Activated T-cell treated with anti-CD3 and anti-CD28 coated beads for 48 hours (primary cell): ENCODE measurements around the gene NUP85.
"Not testable (repeated sequence)": the region's sequence is repeated elsewhere in the genome, so short reads cannot be mapped to it uniquely, and the experiment has no call there.

Experiments used
- DNase-seq: peaks from one replicate; pipeline ENCODE4 v3.0.0-alpha.2; 2020; ENCODE audit warnings: low read depth

NUP85 gene

GRCh38 chr17:75241996-75242460, 36.5 kb downstream of the NUP85 start:
- DNase-seq, result no peak

GRCh38 chr17:75242461-75243042, 37.1 kb downstream of the NUP85 start:
- no peak for DNase-seq

- no peak for DNase-seq
Measured at GRCh38 chr17:75244133-75244866, 38.8 kb downstream of the NUP85 start.

DNA sequence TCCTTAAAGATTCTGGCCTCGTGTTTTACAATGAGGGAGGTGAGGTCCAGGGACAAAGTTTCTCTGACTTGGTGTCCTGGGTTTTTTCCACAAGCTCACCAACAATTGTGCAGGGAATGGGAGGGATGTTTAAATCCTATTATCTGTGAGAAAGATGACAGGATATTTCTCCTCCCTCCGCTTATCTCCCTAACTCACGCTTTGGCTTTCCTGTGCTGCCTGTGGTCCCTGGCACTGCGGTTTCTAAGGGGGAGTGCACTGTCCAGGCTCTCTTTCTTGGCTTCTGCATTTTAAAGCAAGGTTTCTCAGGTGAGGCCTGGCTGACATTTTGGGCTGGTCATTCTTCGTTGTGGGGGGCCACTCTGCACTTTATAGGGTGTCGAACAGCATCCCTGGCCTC, 39.5 kb downstream of the NUP85 start:
- no peak for DNase-seq

DNA sequence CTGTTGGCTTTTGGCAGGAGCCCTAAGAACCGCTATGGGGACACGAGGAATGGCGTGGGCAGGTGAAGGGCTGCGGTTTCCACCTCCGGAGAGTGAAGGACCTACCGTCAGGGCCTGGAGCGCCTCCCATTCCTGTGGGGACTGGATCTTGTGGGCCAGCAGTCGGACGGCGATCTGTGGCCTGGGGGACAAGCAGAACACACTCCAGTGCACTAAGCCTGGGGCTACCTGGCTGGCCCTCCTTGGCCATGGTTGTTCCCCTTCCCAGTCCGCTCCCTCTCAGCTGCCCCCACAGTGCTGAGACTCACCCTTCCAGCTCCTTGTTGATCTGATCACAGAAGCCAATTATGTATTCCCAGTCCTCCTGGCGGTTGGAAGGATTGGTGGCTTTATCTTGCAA, 40.9 kb downstream of the NUP85 start:
- DNase-seq, result no peak

DNA sequence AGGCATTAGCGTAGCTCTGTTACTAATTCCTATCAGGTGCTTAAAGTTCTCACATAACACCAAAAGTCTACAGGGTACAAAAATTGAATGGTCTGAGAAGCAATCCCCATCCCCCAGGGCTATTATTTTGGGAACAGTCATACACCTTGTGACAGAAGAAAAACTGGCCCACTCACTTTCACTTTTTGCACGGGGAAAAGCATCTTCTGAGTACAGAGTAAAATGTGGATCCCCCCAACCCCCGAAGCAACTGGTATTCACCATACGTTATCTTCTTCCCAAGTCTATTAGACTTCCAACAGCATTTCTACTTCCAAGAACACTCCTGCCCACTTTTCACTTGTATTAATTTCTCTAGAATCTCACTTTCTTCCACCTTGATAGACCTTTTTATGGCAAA, 44.1 kb downstream of the NUP85 start:
- no peak for DNase-seq

DNA sequence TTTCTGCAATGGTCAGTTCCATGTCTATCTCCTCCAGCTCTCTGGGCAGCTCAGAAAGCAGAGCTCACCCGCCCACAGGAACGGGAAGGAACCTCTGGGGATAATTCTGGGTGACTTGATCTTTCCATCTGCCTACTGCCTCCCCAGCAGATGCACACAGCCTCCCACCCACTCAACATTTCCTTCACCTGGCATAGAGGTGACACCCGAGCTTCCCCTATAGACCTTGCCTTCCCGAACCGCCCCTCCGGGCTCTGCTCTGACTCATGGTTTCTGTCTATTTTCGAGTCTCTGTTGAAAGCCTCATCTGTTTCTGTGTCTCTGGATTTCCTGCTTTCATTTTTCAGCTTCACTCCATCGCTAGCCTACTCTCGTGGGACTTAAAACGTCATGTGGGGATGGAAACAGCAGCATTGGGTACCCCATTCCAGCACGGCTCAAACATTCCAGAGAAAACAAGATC, 44.6 kb downstream of the NUP85 start:
- DNase-seq, result peak; percentile 68

DNA sequence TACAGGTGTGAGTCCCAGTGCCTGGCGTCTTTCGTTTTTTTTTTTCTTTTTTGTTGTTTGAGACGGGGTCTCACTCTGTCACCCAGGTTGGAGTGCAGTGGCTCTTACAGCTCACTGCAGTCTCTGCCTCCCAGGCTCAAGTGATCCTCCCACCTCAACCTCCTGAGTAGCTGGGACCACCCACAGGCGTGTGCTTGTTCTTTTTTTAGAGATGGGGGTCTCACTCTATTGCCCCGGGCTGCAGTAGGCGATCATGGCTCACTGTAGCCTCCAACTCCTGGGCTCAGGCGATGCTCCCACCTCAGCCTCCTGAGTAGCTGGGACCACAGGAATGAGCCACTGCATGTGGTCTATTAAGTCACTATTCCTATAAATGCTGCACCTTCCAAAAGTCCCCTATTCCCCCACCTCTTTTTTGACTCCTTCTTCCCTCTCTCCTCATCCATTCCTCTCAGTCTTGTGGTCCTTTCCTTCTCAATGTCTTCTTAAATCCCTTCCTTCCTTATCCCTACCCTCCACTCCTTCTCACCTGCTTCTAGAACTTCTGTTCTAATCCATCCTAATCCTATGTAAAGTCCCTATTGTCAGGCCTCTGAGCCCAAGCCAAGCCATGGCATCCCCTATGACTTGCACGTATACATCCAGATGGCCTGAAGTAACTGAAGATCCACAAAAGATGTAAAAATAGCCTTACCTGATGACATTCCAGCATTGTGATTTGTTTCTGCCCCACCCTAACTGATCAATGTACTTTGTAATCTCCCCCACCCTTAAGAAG, 46.7 kb downstream of the NUP85 start:
- no peak for DNase-seq

GRCh38 chr17:75255954-75256698, 50.6 kb downstream of the NUP85 start:
- DNase-seq, result not testable (repeated sequence)

DNA sequence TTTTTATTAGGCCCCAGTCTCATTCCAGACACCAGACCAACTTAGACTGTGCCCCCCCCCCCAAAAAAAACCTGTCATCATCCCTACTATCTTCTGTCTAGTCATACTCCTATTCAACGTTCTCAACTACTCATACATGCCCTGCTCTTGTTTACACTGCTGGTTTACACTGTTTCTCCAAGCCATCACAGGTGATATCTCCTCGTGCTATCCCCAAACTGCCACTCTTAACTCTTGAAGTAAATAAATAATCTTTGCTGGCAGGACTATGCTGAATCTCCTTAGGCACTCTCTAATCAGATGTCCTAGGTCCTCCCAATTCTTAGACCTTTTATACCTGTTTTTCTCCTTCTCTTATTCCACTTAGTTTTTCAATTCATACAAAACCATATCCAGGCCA, 51.7 kb downstream of the NUP85 start:
- DNase-seq, result not testable (repeated sequence)

- DNase-seq, result peak; percentile 45
Measured at GRCh38 chr17:75260641-75261335, 55.3 kb downstream of the NUP85 start.

- peak; percentile 93 for DNase-seq
Measured at GRCh38 chr17:75261336-75262111, 56.0 kb downstream of the NUP85 start, which contains the start of the genes GGA3 and MRPS7. Gene GGA3 (minus strand): TSS chr17:75261606. CDS start chr17:75261587, 19 bp downstream. Gene MRPS7 (plus strand): TSS chr17:75261879. CDS start chr17:75261901, 22 bp downstream.

DNA sequence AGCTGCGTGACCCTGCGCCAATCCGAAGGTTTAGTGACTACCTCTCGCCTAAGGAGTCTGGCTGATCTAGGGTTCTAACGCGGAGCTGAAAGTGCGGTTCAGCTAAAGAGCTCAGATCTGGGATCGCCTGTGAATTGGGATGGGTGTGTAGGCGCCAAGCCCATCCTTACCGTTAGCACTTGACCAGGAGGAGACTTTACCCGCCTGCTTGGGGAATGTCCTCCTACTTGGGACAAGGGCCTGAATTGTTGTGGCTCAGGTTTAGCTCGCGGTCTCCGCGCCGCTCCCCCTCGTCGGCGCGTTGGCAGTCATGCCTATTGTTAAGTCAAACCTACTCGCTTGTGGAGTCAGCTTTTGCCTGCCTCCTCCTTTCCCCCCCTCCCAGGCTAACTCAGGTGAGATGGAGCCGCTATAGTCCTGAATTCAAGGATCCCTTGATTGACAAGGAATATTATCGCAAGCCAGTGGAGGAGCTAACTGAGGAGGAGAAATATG, 56.7 kb downstream of the NUP85 start:
- DNase-seq, result no peak

GRCh38 chr17:75263055-75263454, 57.6 kb downstream of the NUP85 start:
- no peak for DNase-seq

- DNase-seq, result no peak
Measured at GRCh38 chr17:75265614-75266315, 60.3 kb downstream of the NUP85 start.

GRCh38 chr17:75266316-75267152, 61.1 kb downstream of the NUP85 start:
- no peak for DNase-seq

GRCh38 chr17:75267153-75267410, 61.6 kb downstream of the NUP85 start:
- no peak for DNase-seq

- DNase-seq, result no peak
Measured at GRCh38 chr17:75267411-75268232, 62.1 kb downstream of the NUP85 start.
